OCI-LY3 (cell line): ENCODE data around the gene IGFL2.

Source experiments
- CTCF ChIP-seq: fragments of 200-600, 300-600 bp; sonication (generic); IDR thresholded peaks from 2 replicates; pipeline ENCODE4 v1.5.1; 2014; ENCODE audit warnings: antibody characterized with exemption, low read length, low read depth
- EZH2phosphoT487 ChIP-seq: fragments of 200-600 bp; shearing (Covaris generic); IDR thresholded peaks from 2 replicates; pipeline ENCODE4 v1.6.1; 2018; ENCODE audit warnings: antibody characterized with exemption, mixed run types, low read depth

GRCh38 chr19:46115396-46116106 lies 32.5 kb upstream of the IGFL2 start:
- TF ChIP-seq CTCF (no peak), EZH2phosphoT487 (no peak)
